WTC11 (cell line): ENCODE data around the gene MACROD2. TPM values are rescaled to one million over a fixed set of nuclear protein-coding genes. Genes with fewer than 3 reads are reported as not detected.

ENCODE experiments used
- ATAC-seq: fragments of 200-7000 bp; cut with Tn5 transposase; 2 replicates; pipeline ENCODE4 v1.10.0; 2021; ENCODE audit warnings: mild to moderate bottlenecking, moderate library complexity
- CTCF ChIA-PET: fragments of 300-600 bp; sonication (Branson Sonifier 250); formaldehyde crosslinking; loops from one replicate; lab custom pipeline; 2021; ENCODE audit warnings: antibody characterized with exemption; lab: Charles Lee
- POLR2A ChIA-PET: fragments of 350-600 bp; sonication (Branson Sonifier 250); formaldehyde crosslinking; loops from one replicate; lab custom pipeline; 2021; ENCODE audit warnings: antibody characterized with exemption; lab: Charles Lee
- DNase-seq: peaks from one replicate; pipeline ENCODE4 v3.0.0; 2021; ENCODE audit warnings: low spot score
- H3K27ac Mint-ChIP-seq: 2 replicates; pipeline ENCODE4 v1.8.0; 2021; ENCODE audit warnings: mixed read lengths
- H3K27me3 Mint-ChIP-seq: 2 replicates; pipeline ENCODE4 v1.8.0; 2021; ENCODE audit warnings: low read depth, mild to moderate bottlenecking, moderate library complexity, mixed read lengths
- H3K36me3 Mint-ChIP-seq: 2 replicates; pipeline ENCODE4 v1.8.0; 2021; ENCODE audit warnings: mixed read lengths
- H3K4me1 Mint-ChIP-seq: 2 replicates; pipeline ENCODE4 v1.8.0; 2022; ENCODE audit warnings: mixed read lengths
- H3K4me3 Mint-ChIP-seq: 2 replicates; pipeline ENCODE4 v1.8.0; 2021; ENCODE audit warnings: mild to moderate bottlenecking, moderate library complexity, mixed read lengths
- H3K9me3 Mint-ChIP-seq: 2 replicates; pipeline ENCODE4 v1.8.0; 2021; ENCODE audit warnings: mixed read lengths
- ATF1 ChIP-seq: sonication (generic); formaldehyde crosslinking; IDR thresholded peaks from 2 replicates; pipeline ENCODE4 v1.8.1; 2023; ENCODE audit warnings: mild to moderate bottlenecking, moderate library complexity, missing genetic modification reagents
- CBFB ChIP-seq: sonication (generic); formaldehyde crosslinking; IDR thresholded peaks from 2 replicates; pipeline ENCODE4 v1.8.1; 2022; ENCODE audit warnings: mild to moderate bottlenecking, low read depth, missing genetic modification reagents
- CREM ChIP-seq: sonication (generic); formaldehyde crosslinking; IDR thresholded peaks from 2 replicates; pipeline ENCODE4 v1.8.1; 2022; ENCODE audit warnings: mild to moderate bottlenecking, missing genetic modification reagents, moderate library complexity
- EMX1 ChIP-seq: fragments of 250-450 bp; sonication (Bioruptor Pico); IDR thresholded peaks from 2 replicates; pipeline ENCODE4 v1.8.0; 2021; ENCODE audit warnings: mild to moderate bottlenecking
- ESRRA ChIP-seq: sonication (generic); formaldehyde crosslinking; IDR thresholded peaks from 2 replicates; pipeline ENCODE4 v1.8.1; 2022; ENCODE audit warnings: mild to moderate bottlenecking, missing genetic modification reagents, borderline replicate concordance
- FOXP1 ChIP-seq: sonication (generic); formaldehyde crosslinking; IDR thresholded peaks from 2 replicates; pipeline ENCODE4 v1.8.0; 2022; ENCODE audit warnings: missing genetic modification reagents, mild to moderate bottlenecking, moderate library complexity, borderline replicate concordance
- GABPB1 ChIP-seq: sonication (generic); formaldehyde crosslinking; IDR thresholded peaks from 2 replicates; pipeline ENCODE4 v1.8.1; 2023; ENCODE audit warnings: mild to moderate bottlenecking, missing genetic modification reagents
- GRHL2 ChIP-seq: fragments of 250-450 bp; sonication (Bioruptor Pico); IDR thresholded peaks from 2 replicates; pipeline ENCODE4 v1.8.0; 2022; ENCODE audit warnings: mild to moderate bottlenecking, moderate library complexity; ENCODE audit not compliant: insufficient replicate concordance, severe bottlenecking
- NR2C2 ChIP-seq: sonication (generic); formaldehyde crosslinking; IDR thresholded peaks from 2 replicates; pipeline ENCODE4 v1.8.0; 2022; ENCODE audit warnings: mild to moderate bottlenecking, missing genetic modification reagents
- RORB ChIP-seq: fragments of 250-450 bp; sonication (Bioruptor Pico); IDR thresholded peaks from 2 replicates; pipeline ENCODE4 v1.9.0; 2021; ENCODE audit warnings: mild to moderate bottlenecking
- TCF7 ChIP-seq: sonication (generic); formaldehyde crosslinking; IDR thresholded peaks from 2 replicates; pipeline ENCODE4 v1.8.0; 2022; ENCODE audit warnings: mild to moderate bottlenecking, low read depth, missing genetic modification reagents, moderate library complexity
- TEAD1 ChIP-seq: sonication (generic); formaldehyde crosslinking; IDR thresholded peaks from 2 replicates; pipeline ENCODE4 v1.8.0; 2022; ENCODE audit warnings: mild to moderate bottlenecking, missing genetic modification reagents
- TEAD4 ChIP-seq: sonication (generic); formaldehyde crosslinking; IDR thresholded peaks from 2 replicates; pipeline ENCODE4 v1.8.0; 2022; ENCODE audit warnings: mild to moderate bottlenecking, missing genetic modification reagents
- ZBTB43 ChIP-seq: sonication (generic); formaldehyde crosslinking; IDR thresholded peaks from 2 replicates; pipeline ENCODE4 v1.8.1; 2023; ENCODE audit warnings: mild to moderate bottlenecking, missing genetic modification reagents
- ZMAT4 ChIP-seq: fragments of 250-450 bp; sonication (Bioruptor Pico); IDR thresholded peaks from 2 replicates; pipeline ENCODE4 v1.9.0; 2021; ENCODE audit warnings: mild to moderate bottlenecking
- ZNF121 ChIP-seq: sonication (generic); formaldehyde crosslinking; IDR thresholded peaks from 2 replicates; pipeline ENCODE4 v1.8.0; 2023; ENCODE audit warnings: missing genetic modification reagents
- ZNF219 ChIP-seq: sonication (generic); formaldehyde crosslinking; IDR thresholded peaks from 2 replicates; pipeline ENCODE4 v1.8.0; 2023; ENCODE audit warnings: missing genetic modification reagents, mild to moderate bottlenecking, borderline replicate concordance
- ZNF263 ChIP-seq: sonication (generic); formaldehyde crosslinking; IDR thresholded peaks from 2 replicates; pipeline ENCODE4 v1.8.1; 2022; ENCODE audit warnings: low read depth, mild to moderate bottlenecking, moderate library complexity, missing genetic modification reagents
- ZNF416 ChIP-seq: fragments of 250-450 bp; sonication (Bioruptor Pico); IDR thresholded peaks from 2 replicates; pipeline ENCODE4 v1.9.0; 2021; ENCODE audit warnings: mild to moderate bottlenecking, inconsistent platforms
- total RNA-seq: library from RNA; stranded (reverse); gene quantifications from 3 replicates; pipeline ENCODE4 v1.2.3, GENCODE V29; 2021
- TF ChIP-seq, protein P1 (sequence below): sonication (generic); formaldehyde crosslinking; conservative IDR thresholded peaks from 2 replicates; pipeline ENCODE4 v1.8.1; 2022; ENCODE audit warnings: mild to moderate bottlenecking, missing genetic modification reagents
- TF ChIP-seq, protein P2 (sequence below): sonication (generic); formaldehyde crosslinking; IDR thresholded peaks from 2 replicates; pipeline ENCODE4 v1.8.1; 2023; ENCODE audit warnings: mild to moderate bottlenecking, missing genetic modification reagents, moderate library complexity
- TF ChIP-seq, protein P3 (sequence below): sonication (generic); formaldehyde crosslinking; IDR thresholded peaks from 2 replicates; pipeline ENCODE4 v1.8.1; 2023; ENCODE audit warnings: mild to moderate bottlenecking, missing genetic modification reagents, moderate library complexity
- TF ChIP-seq, protein P4 (sequence below): sonication (generic); formaldehyde crosslinking; IDR thresholded peaks from 2 replicates; pipeline ENCODE4 v1.8.1; 2022; ENCODE audit warnings: missing genetic modification reagents, borderline replicate concordance
- TF ChIP-seq, protein P5 (sequence below): sonication (generic); formaldehyde crosslinking; IDR thresholded peaks from 2 replicates; pipeline ENCODE4 v1.8.0; 2023; ENCODE audit warnings: missing genetic modification reagents

The MACROD2 gene
- total RNA-seq, 1 experiment from 2014 or later, result 4.1 TPM

DNA sequence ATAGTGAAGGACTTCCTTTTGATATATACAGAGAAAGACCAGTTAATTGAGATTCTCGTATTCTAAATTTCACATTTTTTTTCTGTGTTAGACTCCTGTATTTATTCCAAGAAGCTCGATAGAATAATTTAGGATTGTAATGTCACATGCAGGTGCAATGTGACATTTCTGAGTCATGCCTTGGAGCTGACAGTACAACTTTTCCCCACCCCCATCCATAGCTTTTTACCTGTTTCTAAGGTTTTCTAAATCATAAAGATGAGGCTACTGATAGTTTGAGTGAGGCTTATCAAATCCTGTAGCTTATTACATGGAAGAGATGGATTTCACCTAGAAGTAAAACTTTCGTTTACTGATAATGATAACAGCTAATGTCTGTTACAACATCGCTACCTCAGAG lies 304.5 kb downstream of the MACROD2 start:
- CTCF ChIA-PET, result no interaction called here
- ATAC-seq (no peak), DNase-seq (no peak)
- no peak overlapping the region for H3K27ac Mint-ChIP-seq
- no peaks in the 10 kb centered on the region for H3K36me3 Mint-ChIP-seq
- TF ChIP-seq ZNF121 (CRISPR knock-in tag), result no peak
- no peak for TF ChIP-seq CBFB (CRISPR knock-in tag)
- TF ChIP-seq ZNF416 (CRISPR knock-in tag), result no peak
- TF ChIP-seq CREM, result no peak
- H3K4me3 Mint-ChIP-seq, result no peak overlapping the region
- peaks cover 16% of the 10 kb centered on the region for H3K4me1 Mint-ChIP-seq
- H3K9me3 Mint-ChIP-seq, result no peaks in the 10 kb centered on the region
- no peaks in the 10 kb centered on the region for H3K27me3 Mint-ChIP-seq
- POLR2A ChIA-PET, result interaction anchor here (0.5 kb wide), 1 partner anchor 98 kb away, joined by 3 read pairs; no protein-coding TSS in a partner anchor

- no peak for DNase-seq
- POLR2A ChIA-PET, result no interaction called here
- no peak overlapping the region for H3K4me3 Mint-ChIP-seq
- no peak for TF ChIP-seq RORB
- no peak for TF ChIP-seq FOXP1
- no peak for TF ChIP-seq ZNF416 (CRISPR knock-in tag)
- TF ChIP-seq, protein P1, sequence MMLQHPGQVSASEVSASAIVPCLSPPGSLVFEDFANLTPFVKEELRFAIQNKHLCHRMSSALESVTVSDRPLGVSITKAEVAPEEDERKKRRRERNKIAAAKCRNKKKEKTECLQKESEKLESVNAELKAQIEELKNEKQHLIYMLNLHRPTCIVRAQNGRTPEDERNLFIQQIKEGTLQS (CRISPR knock-in tag), result no peak
- no peak for TF ChIP-seq ZNF219 (CRISPR knock-in tag)
- no peak for TF ChIP-seq TEAD4 (CRISPR knock-in tag)
- no peaks in the 10 kb centered on the region for H3K27me3 Mint-ChIP-seq
- H3K36me3 Mint-ChIP-seq, result no peaks in the 10 kb centered on the region
- peaks cover 13% of the 10 kb centered on the region for H3K4me1 Mint-ChIP-seq
- H3K9me3 Mint-ChIP-seq, result no peaks in the 10 kb centered on the region
- no peak for ATAC-seq
- no peak overlapping the region for H3K27ac Mint-ChIP-seq
- CTCF ChIA-PET, result no interaction called here
Observed at GRCh38 chr20:14303106-14303505, 307.8 kb downstream of the MACROD2 start.

- H3K9me3 Mint-ChIP-seq, result no peaks in the 10 kb centered on the region
- H3K4me3 Mint-ChIP-seq, result no peak overlapping the region
- H3K36me3 Mint-ChIP-seq, result no peaks in the 10 kb centered on the region
- DNase-seq (no peak), ATAC-seq (no peak)
- no peak overlapping the region for H3K27ac Mint-ChIP-seq
- peaks cover 13% of the 10 kb centered on the region for H3K4me1 Mint-ChIP-seq
- no peak for TF ChIP-seq ZBTB43 (CRISPR knock-in tag)
- TF ChIP-seq, protein P2, sequence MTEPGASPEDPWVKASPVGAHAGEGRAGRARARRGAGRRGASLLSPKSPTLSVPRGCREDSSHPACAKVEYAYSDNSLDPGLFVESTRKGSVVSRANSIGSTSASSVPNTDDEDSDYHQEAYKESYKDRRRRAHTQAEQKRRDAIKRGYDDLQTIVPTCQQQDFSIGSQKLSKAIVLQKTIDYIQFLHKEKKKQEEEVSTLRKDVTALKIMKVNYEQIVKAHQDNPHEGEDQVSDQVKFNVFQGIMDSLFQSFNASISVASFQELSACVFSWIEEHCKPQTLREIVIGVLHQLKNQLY, result no peak
- TF ChIP-seq ESRRA (CRISPR knock-in tag), result no peak
- TF ChIP-seq, protein P3, sequence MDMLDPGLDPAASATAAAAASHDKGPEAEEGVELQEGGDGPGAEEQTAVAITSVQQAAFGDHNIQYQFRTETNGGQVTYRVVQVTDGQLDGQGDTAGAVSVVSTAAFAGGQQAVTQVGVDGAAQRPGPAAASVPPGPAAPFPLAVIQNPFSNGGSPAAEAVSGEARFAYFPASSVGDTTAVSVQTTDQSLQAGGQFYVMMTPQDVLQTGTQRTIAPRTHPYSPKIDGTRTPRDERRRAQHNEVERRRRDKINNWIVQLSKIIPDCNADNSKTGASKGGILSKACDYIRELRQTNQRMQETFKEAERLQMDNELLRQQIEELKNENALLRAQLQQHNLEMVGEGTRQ (CRISPR knock-in tag), result no peak
- no peak for TF ChIP-seq ZNF263 (CRISPR knock-in tag)
- TF ChIP-seq, protein P4, sequence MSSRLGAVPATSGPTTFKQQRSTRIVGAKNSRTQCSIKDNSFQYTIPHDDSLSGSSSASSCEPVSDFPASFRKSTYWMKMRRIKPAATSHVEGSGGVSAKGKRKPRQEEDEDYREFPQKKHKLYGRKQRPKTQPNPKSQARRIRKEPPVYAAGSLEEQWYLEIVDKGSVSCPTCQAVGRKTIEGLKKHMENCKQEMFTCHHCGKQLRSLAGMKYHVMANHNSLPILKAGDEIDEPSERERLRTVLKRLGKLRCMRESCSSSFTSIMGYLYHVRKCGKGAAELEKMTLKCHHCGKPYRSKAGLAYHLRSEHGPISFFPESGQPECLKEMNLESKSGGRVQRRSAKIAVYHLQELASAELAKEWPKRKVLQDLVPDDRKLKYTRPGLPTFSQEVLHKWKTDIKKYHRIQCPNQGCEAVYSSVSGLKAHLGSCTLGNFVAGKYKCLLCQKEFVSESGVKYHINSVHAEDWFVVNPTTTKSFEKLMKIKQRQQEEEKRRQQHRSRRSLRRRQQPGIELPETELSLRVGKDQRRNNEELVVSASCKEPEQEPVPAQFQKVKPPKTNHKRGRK (CRISPR knock-in tag), result no peak
- no peak for TF ChIP-seq TEAD1 (CRISPR knock-in tag)
- TF ChIP-seq GRHL2 (CRISPR knock-in tag), result no peak
- TF ChIP-seq ATF1 (CRISPR knock-in tag), result no peak
- TF ChIP-seq TCF7 (CRISPR knock-in tag), result no peak
- no peak for TF ChIP-seq NR2C2 (CRISPR knock-in tag)
- no peak for TF ChIP-seq EMX1 (CRISPR knock-in tag)
- TF ChIP-seq, protein P5, sequence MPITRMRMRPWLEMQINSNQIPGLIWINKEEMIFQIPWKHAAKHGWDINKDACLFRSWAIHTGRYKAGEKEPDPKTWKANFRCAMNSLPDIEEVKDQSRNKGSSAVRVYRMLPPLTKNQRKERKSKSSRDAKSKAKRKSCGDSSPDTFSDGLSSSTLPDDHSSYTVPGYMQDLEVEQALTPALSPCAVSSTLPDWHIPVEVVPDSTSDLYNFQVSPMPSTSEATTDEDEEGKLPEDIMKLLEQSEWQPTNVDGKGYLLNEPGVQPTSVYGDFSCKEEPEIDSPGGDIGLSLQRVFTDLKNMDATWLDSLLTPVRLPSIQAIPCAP (CRISPR knock-in tag), result no peak
- no peak for TF ChIP-seq GABPB1 (CRISPR knock-in tag)
- no peak for TF ChIP-seq ZMAT4 (CRISPR knock-in tag)
- ChIA-PET CTCF (no interaction called here), POLR2A (no interaction called here)
- no peaks in the 10 kb centered on the region for H3K27me3 Mint-ChIP-seq
Observed at GRCh38 chr20:14303651-14304050, 308.3 kb downstream of the MACROD2 start.
